H1 (cell line): ENCODE data around the gene KRT85. TPM values are rescaled to one million over a fixed set of nuclear protein-coding genes. Genes with fewer than 3 reads are reported as not detected.

Source experiments
- CTCF ChIA-PET: fragments of 300-600 bp; sonication (Branson Sonifier 250); formaldehyde crosslinking; loops from one replicate; lab custom pipeline; 2021; ENCODE audit not compliant: partially characterized antibody; lab: Charles Lee
- POLR2A ChIA-PET: fragments of 300-600 bp; sonication (Branson Sonifier 250); formaldehyde crosslinking; loops from one replicate; lab custom pipeline; 2021; ENCODE audit warnings: inconsistent platforms; ENCODE audit not compliant: partially characterized antibody; lab: Charles Lee
- DNase-seq, 2 experiments: peaks; one replicate each; pipeline versions ENCODE4 v3.0.0 to v3.0.0-alpha.2; 2010 to 2022; ENCODE audit warnings: low spot score in 2 of 2, low read depth in 1 of 2, mixed read lengths in 1 of 2
- FAIRE-seq: peaks from 2 replicates; lab custom pipeline; 2011; peaks lifted over from hg19 to GRCh38; lab: Jason Lieb, UNC
- H2AFZ ChIP-seq: 2 replicates; pipeline ENCODE4 v1.8.1; 2012; ENCODE audit warnings: low read length, inconsistent platforms
- H2AK5ac ChIP-seq: 2 replicates; pipeline ENCODE4 v1.6.1; 2013; ENCODE audit warnings: low read depth, low read length
- H2BK120ac ChIP-seq: replicated peaks from 2 replicates; pipeline ENCODE3; 2013; ENCODE audit warnings: low read depth, low read length, inconsistent platforms
- H2BK12ac ChIP-seq: 2 replicates; pipeline ENCODE4 v1.6.1; 2013; ENCODE audit warnings: low read depth, low read length
- H2BK15ac ChIP-seq: 2 replicates; pipeline ENCODE4 v1.6.1; 2013; ENCODE audit warnings: low read length
- H2BK20ac ChIP-seq: 2 replicates; pipeline ENCODE4 v1.6.1; 2013; ENCODE audit warnings: low read length
- H2BK5ac ChIP-seq: 2 replicates; pipeline ENCODE4 v1.6.1; 2013; ENCODE audit warnings: low read depth, low read length
- H3K14ac ChIP-seq: 2 replicates; pipeline ENCODE4 v1.6.1; 2013; ENCODE audit warnings: inconsistent platforms; ENCODE audit not compliant: insufficient read length
- H3K18ac ChIP-seq: 2 replicates; pipeline ENCODE4 v1.6.1; 2013; ENCODE audit warnings: low read length; ENCODE audit errors: extremely low read depth
- H3K23ac ChIP-seq: 2 replicates; pipeline ENCODE4 v1.6.1; 2013; ENCODE audit warnings: inconsistent platforms; ENCODE audit not compliant: insufficient read length
- H3K23me2 ChIP-seq: 2 replicates; pipeline ENCODE4 v1.6.1; 2013; ENCODE audit warnings: low read depth, low read length
- H3K27ac ChIP-seq: 2 replicates; pipeline ENCODE4 v1.6.1; 2011; ENCODE audit warnings: low read depth, low read length, inconsistent platforms
- H3K27me3 ChIP-seq, 4 experiments: replicated peaks in 1 of 4; 1 replicate in 1 of 4; 2 replicates in 3 of 4; pipeline versions ENCODE4 v1.6.1 to v1.8.1; 2011 to 2013; ENCODE audit warnings: low read length in 3 of 4, mild to moderate bottlenecking in 3 of 4, inconsistent platforms in 2 of 4, mixed read lengths in 2 of 4, moderate library complexity in 1 of 4; ENCODE audit not compliant: control insufficient read depth in 3 of 4, insufficient read depth in 3 of 4; ENCODE audit errors: extremely low read depth in 1 of 4
- H3K36me3 ChIP-seq, 4 experiments: 2 replicates each; pipeline versions ENCODE4 v1.6.1 to v1.8.1; 2011 to 2013; ENCODE audit warnings: mild to moderate bottlenecking in 4 of 4, low read length in 3 of 4, moderate library complexity in 2 of 4, control low read depth in 1 of 4, inconsistent platforms in 1 of 4; ENCODE audit not compliant: insufficient read depth in 4 of 4, control insufficient read depth in 2 of 4
- H3K4ac ChIP-seq: replicated peaks from 2 replicates; pipeline ENCODE3; 2013; ENCODE audit warnings: low read length, low read depth, mixed read lengths, inconsistent platforms; ENCODE audit not compliant: insufficient read length
- H3K4me1 ChIP-seq, 4 experiments: replicated peaks in 1 of 4; 1 replicate in 1 of 4; 2 replicates in 3 of 4; pipeline versions ENCODE4 v1.6.1 to v1.8.1; 2011 to 2013; ENCODE audit warnings: low read length in 3 of 4, inconsistent platforms in 2 of 4, mixed read lengths in 1 of 4; ENCODE audit not compliant: insufficient read depth in 4 of 4, control insufficient read depth in 3 of 4
- H3K4me2 ChIP-seq, 2 experiments: 2 replicates each; pipeline versions ENCODE4 v1.6.1 to v1.8.1; 2011 to 2013; ENCODE audit warnings: low read depth in 2 of 2, low read length in 2 of 2, control low read depth in 1 of 2, inconsistent platforms in 1 of 2, mild to moderate bottlenecking in 1 of 2; ENCODE audit not compliant: insufficient read depth in 1 of 2
- H3K4me3 ChIP-seq, 4 experiments: fragments of 200-600, 300-600 bp in 1 of 4; sonication (generic), shearing (Covaris generic), sonication (Bioruptor Twin) in 1 of 4; 2 replicates each; pipeline versions ENCODE4 v1.5.1 to v1.8.1; 2011 to 2016; ENCODE audit warnings: low read length in 4 of 4, low read depth in 3 of 4, control low read depth in 2 of 4, inconsistent platforms in 2 of 4, mild to moderate bottlenecking in 2 of 4, mixed read lengths in 1 of 4, moderate library complexity in 1 of 4; ENCODE audit not compliant: insufficient read depth in 2 of 4; ENCODE audit errors: extremely low read depth in 1 of 4
- H3K56ac ChIP-seq: replicated peaks from 2 replicates; pipeline ENCODE3; 2013; ENCODE audit warnings: low read depth, mild to moderate bottlenecking, mixed read lengths, low read length, inconsistent platforms; ENCODE audit not compliant: insufficient read length
- H3K79me1 ChIP-seq: 2 replicates; pipeline ENCODE4 v1.6.1; 2013; ENCODE audit warnings: low read depth, low read length, control low read depth
- H3K79me2 ChIP-seq, 2 experiments: 2 replicates each; pipeline versions ENCODE4 v1.6.1 to v1.8.1; 2012 to 2013; ENCODE audit warnings: low read length in 2 of 2, mild to moderate bottlenecking in 2 of 2, inconsistent platforms in 1 of 2; ENCODE audit not compliant: insufficient read depth in 2 of 2, control insufficient read depth in 1 of 2
- H3K9ac ChIP-seq, 4 experiments: replicated peaks in 1 of 4; 1 replicate in 1 of 4; 2 replicates in 3 of 4; pipeline versions ENCODE4 v1.6.1 to v1.8.1; 2011 to 2013; ENCODE audit warnings: low read depth in 3 of 4, low read length in 3 of 4, control low read depth in 2 of 4, mild to moderate bottlenecking in 2 of 4, moderate library complexity in 2 of 4, inconsistent platforms in 1 of 4; ENCODE audit errors: extremely low read depth in 1 of 4
- H3K9me3 ChIP-seq, 2 experiments: 2 replicates each; pipeline versions ENCODE4 v1.6.1 to v1.8.1; 2012 to 2013; ENCODE audit warnings: mild to moderate bottlenecking in 2 of 2, moderate library complexity in 2 of 2, control low read depth in 1 of 2, inconsistent platforms in 1 of 2, low read depth in 1 of 2, low read length in 1 of 2, mixed read lengths in 1 of 2; ENCODE audit not compliant: insufficient read depth in 2 of 2
- H4K20me1 ChIP-seq, 2 experiments: replicated peaks in 1 of 2; 2 replicates each; pipeline versions ENCODE3 to v1.8.1; 2011 to 2013; ENCODE audit warnings: inconsistent platforms in 2 of 2, low read length in 2 of 2, mild to moderate bottlenecking in 1 of 2; ENCODE audit not compliant: insufficient read depth in 2 of 2, control insufficient read depth in 1 of 2
- H4K5ac ChIP-seq: 2 replicates; pipeline ENCODE4 v1.6.1; 2013; ENCODE audit warnings: low read length, low read depth, mixed read lengths, inconsistent platforms; ENCODE audit not compliant: insufficient read length
- H4K8ac ChIP-seq: 2 replicates; pipeline ENCODE4 v1.8.0; 2013; ENCODE audit warnings: mild to moderate bottlenecking, moderate library complexity, low read length, inconsistent platforms; ENCODE audit not compliant: insufficient read depth; ENCODE audit errors: extremely low read depth
- H4K91ac ChIP-seq: replicated peaks from 2 replicates; pipeline ENCODE3; 2013; ENCODE audit warnings: low read length, mixed read lengths, inconsistent platforms; ENCODE audit not compliant: insufficient read length
- CTBP2 ChIP-seq: IDR thresholded peaks from 2 replicates; pipeline ENCODE4 v1.7.0; 2011; ENCODE audit warnings: borderline replicate concordance, mild to moderate bottlenecking, moderate library complexity, mixed read lengths, low read length; ENCODE audit not compliant: insufficient read depth, insufficient read length
- EGR1 ChIP-seq: IDR thresholded peaks from 2 replicates; pipeline ENCODE4 v1.6.1; 2011; ENCODE audit warnings: low read depth, low read length, borderline replicate concordance
- HDAC2 ChIP-seq, 2 experiments: fragments of 300-600 bp in 1 of 2; sonication (generic) in 1 of 2; IDR thresholded peaks; 2 replicates each; pipeline ENCODE4 v1.6.1; 2011 to 2012; ENCODE audit warnings: low read depth in 2 of 2, low read length in 2 of 2, mild to moderate bottlenecking in 2 of 2, moderate library complexity in 2 of 2, borderline replicate concordance in 1 of 2, inconsistent platforms in 1 of 2
- JUN ChIP-seq: IDR thresholded peaks from 2 replicates; pipeline ENCODE4 v1.6.1; 2011; ENCODE audit warnings: low read depth, mild to moderate bottlenecking, improper control_type of control experiment, low read length
- SP1 ChIP-seq: IDR thresholded peaks from 2 replicates; pipeline ENCODE4 v1.6.1; 2011; ENCODE audit warnings: low read depth, low read length
- WGBS, 2 experiments: shearing (Covaris generic) in 1 of 2; methylation state at CpG; one replicate each; pipeline versions ENCODE4 v1.1.6 to v1.1.7; 2013 to 2015; ENCODE audit warnings: low lambda C conversion rate in 2 of 2, mixed read lengths in 2 of 2, inconsistent platforms in 1 of 2, low coverage in 1 of 2, missing lambda C conversion rate in 1 of 2; ENCODE audit not compliant: insufficient replicate concordance in 2 of 2, insufficient coverage in 1 of 2, insufficient read length in 1 of 2; ENCODE audit errors: extremely low coverage in 1 of 2, missing lambda C conversion rate in 1 of 2; 5-methylcytosine and 5-hydroxymethylcytosine counted together
- polyA plus RNA-seq, 7 experiments: library from polyadenylated mRNA; depleted of rRNA in 3 of 7; stranded (reverse) in 5 of 7; unstranded in 2 of 7; fragments of >200 nt in 5 of 7; fragments of 200-250 nt in 2 of 7; gene quantifications; 1 replicate in 5 of 7; 2 replicates in 1 of 7; 4 replicates in 1 of 7; pipeline versions ENCODE4 v1.2.1 to v1.2.3, GENCODE V29; 2011 to 2013; ENCODE audit warnings: missing spikeins in 2 of 7, mixed read lengths in 2 of 7
- total RNA-seq: library from RNA; stranded (reverse); fragmentation: NEBNext Ultra II Directional; extraction: Animal tissue kit (Norgen Biotek cat#: 25700); gene quantifications from 2 replicates; pipeline ENCODE4 v1.2.1, GENCODE V29; 2021

Gene KRT85
- total and polyA plus RNA-seq, 2 of the 8 experiments (the other 6 are each of a cell fraction or from before 2014, with no cell fraction given) = not detected

- Histone ChIP-seq H3K27me3 (no peaks in the 10 kb centered on the region), H3K79me1 (no peaks in the 10 kb centered on the region), H2BK12ac (no peak overlapping the region), H2BK20ac (no peak overlapping the region), H2BK5ac (no peak overlapping the region), H4K8ac (no peak overlapping the region), H2BK15ac (no peak overlapping the region), H3K4me3 (no peak overlapping the region), H2AK5ac (no peak overlapping the region), H3K18ac (no peak overlapping the region), H2AFZ (no peak overlapping the region), H3K9ac (no peak overlapping the region), H3K27ac (no peak overlapping the region), H3K4me2 (no peak overlapping the region), H3K4ac (no peak overlapping the region), H4K91ac (no peak overlapping the region), H3K79me2 (no peaks in the 10 kb centered on the region), H3K23ac (no peak overlapping the region), H3K4me1 (no peaks in the 10 kb centered on the region), H4K20me1 (no peaks in the 10 kb centered on the region), H3K14ac (no peak overlapping the region), H3K23me2 (no peaks in the 10 kb centered on the region), H3K56ac (no peak overlapping the region), H3K9me3 (no peaks in the 10 kb centered on the region), H2BK120ac (no peak overlapping the region), H3K36me3 (no peaks in the 10 kb centered on the region), H4K5ac (no peak overlapping the region)
- WGBS, 2 experiments = 93% methylated on average over 3 of the region's 3 CpGs; no CpG with 5 or more reads in 1 of the 2 experiments
- TF ChIP-seq HDAC2 (IDR thresholded peaks at IDR 0.05; ENCODE audit: borderline replicate concordance in 1 of 2, low read depth in 2 of 2, low read length in 2 of 2) (no peak), JUN (no peak), CTBP2 (no peak), SP1 (no peak), EGR1 (no peak)
- POLR2A ChIA-PET = no interaction called here
- CTCF ChIA-PET = interaction anchor here (0.8 to 19.8 kb wide), 8 partner anchors 11 to 109 kb away, joined by 3 to 353 read pairs (median 23); no protein-coding TSS in a partner anchor
- DNase-seq (no peak), FAIRE-seq (no peak)
Measured at GRCh38 chr12:52324153-52324444, 43.2 kb downstream of the KRT85 start.
